SK-N-SH (cell line): Measurements from ENCODE around the gene PPP1CA. TPM values are rescaled to one million over a fixed set of nuclear protein-coding genes. Genes with fewer than 3 reads are reported as not detected.

Experiments used
- CTCF ChIA-PET: fragments of 300-600, 350-600 bp; formaldehyde crosslinking; extraction: SDS; loops from one replicate; lab custom pipeline; 2021; lab: Yijun Ruan, JAX
- POLR2A ChIA-PET: fragments of 350-600 bp; sonication (Branson Sonifier 250); formaldehyde crosslinking; extraction: SDS; loops from one replicate; lab custom pipeline; 2020; ENCODE audit warnings: antibody characterized with exemption, inconsistent platforms; lab: Yijun Ruan, JAX
- DNase-seq: peaks from one replicate; pipeline ENCODE4 v3.0.0; 2012
- H2AFZ ChIP-seq: fragments of 200-600 bp; sonication (generic); 2 replicates; pipeline ENCODE4 v1.8.1; 2016; ENCODE audit warnings: antibody characterized with exemption, mild to moderate bottlenecking, low read depth
- H3F3A ChIP-seq: fragments of 200-600 bp; sonication (generic); replicated peaks from 2 replicates; pipeline ENCODE3; 2016; ENCODE audit warnings: antibody characterized with exemption, mild to moderate bottlenecking; ENCODE audit not compliant: insufficient read depth
- H3K27ac ChIP-seq, 2 experiments: fragments of 200-500 bp in 1 of 2; fragments of 200-600 bp in 1 of 2; sonication (Bioruptor generic) in 1 of 2; sonication (generic), shearing (Covaris generic) in 1 of 2; 2 replicates each; pipeline versions ENCODE4 v1.5.1 to v1.6.1; 2014 to 2016; ENCODE audit warnings: low read depth in 2 of 2, inconsistent platforms in 1 of 2, low read length in 1 of 2, mild to moderate bottlenecking in 1 of 2, mixed read lengths in 1 of 2
- H3K27me3 ChIP-seq: fragments of 200-600 bp; sonication (generic), shearing (Covaris generic); 2 replicates; pipeline ENCODE4 v1.6.1; 2016; ENCODE audit warnings: mixed run types; ENCODE audit not compliant: insufficient read depth
- H3K36me3 ChIP-seq, 2 experiments: fragments of 200-500 bp in 1 of 2; fragments of 200-600 bp in 1 of 2; sonication (Bioruptor generic) in 1 of 2; sonication (generic) in 1 of 2; replicated peaks in 1 of 2; 2 replicates each; pipeline versions ENCODE3 to v1.5.1; 2014 to 2016; ENCODE audit warnings: low read length in 1 of 2, mild to moderate bottlenecking in 1 of 2; ENCODE audit not compliant: insufficient read depth in 2 of 2, control insufficient read depth in 1 of 2
- H3K4me1 ChIP-seq, 2 experiments: fragments of 200-500 bp in 1 of 2; fragments of 200-600 bp in 1 of 2; sonication (Bioruptor generic) in 1 of 2; sonication (generic), shearing (Covaris generic) in 1 of 2; 2 replicates each; pipeline versions ENCODE4 v1.5.1 to v1.6.1; 2014 to 2016; ENCODE audit warnings: low read depth in 1 of 2, low read length in 1 of 2, mixed run types in 1 of 2; ENCODE audit not compliant: insufficient read depth in 2 of 2, control insufficient read depth in 1 of 2
- H3K4me2 ChIP-seq: fragments of 200-600 bp; sonication (generic), shearing (Covaris generic); 2 replicates; pipeline ENCODE4 v1.6.1; 2017; ENCODE audit warnings: mixed run types
- H3K4me3 ChIP-seq, 2 experiments: fragments of 200-500 bp in 1 of 2; fragments of 200-600 bp in 1 of 2; sonication (Bioruptor generic) in 1 of 2; sonication (generic), shearing (Covaris generic) in 1 of 2; 2 replicates each; pipeline versions ENCODE4 v1.5.1 to v1.8.1; 2014 to 2016; ENCODE audit warnings: low read depth in 2 of 2, inconsistent platforms in 1 of 2, low read length in 1 of 2, mild to moderate bottlenecking in 1 of 2, mixed read lengths in 1 of 2, moderate library complexity in 1 of 2
- H3K79me2 ChIP-seq: fragments of 200-600 bp; sonication (generic); 2 replicates; pipeline ENCODE4 v1.8.1; 2017; ENCODE audit warnings: mild to moderate bottlenecking; ENCODE audit not compliant: insufficient read depth
- H3K9ac ChIP-seq: fragments of 200-600 bp; sonication (generic); 2 replicates; pipeline ENCODE4 v1.6.1; 2017; ENCODE audit warnings: mixed run types
- H3K9me2 ChIP-seq: fragments of 200-600 bp; sonication (generic); 2 replicates; pipeline ENCODE4 v1.6.1; 2017; ENCODE audit warnings: mixed run types
- H3K9me3 ChIP-seq: fragments of 200-600 bp; sonication (generic); 2 replicates; pipeline ENCODE4 v1.6.1; 2017; ENCODE audit warnings: mixed run types, mild to moderate bottlenecking, moderate library complexity
- H4K20me1 ChIP-seq: fragments of 200-600 bp; sonication (generic); 2 replicates; pipeline ENCODE4 v1.6.1; 2017; ENCODE audit warnings: mild to moderate bottlenecking, mixed run types; ENCODE audit not compliant: insufficient read depth
- ELF1 ChIP-seq: IDR thresholded peaks from 2 replicates; pipeline ENCODE4 v1.4.0; 2012
- EP300 ChIP-seq, 2 experiments: IDR thresholded peaks; 2 replicates each; pipeline versions ENCODE4 v1.4.0 to v1.6.1; 2012; ENCODE audit warnings: borderline replicate concordance in 1 of 2, low read depth in 1 of 2, low read length in 1 of 2
- FOSL2 ChIP-seq: IDR thresholded peaks from 2 replicates; pipeline ENCODE4 v1.4.0; 2012; ENCODE audit warnings: low read depth, mild to moderate bottlenecking, moderate library complexity, borderline replicate concordance
- GATA2 ChIP-seq: sonication (generic); formaldehyde crosslinking; IDR thresholded peaks from 2 replicates; pipeline ENCODE4 v1.5.0; 2020; ENCODE audit warnings: mild to moderate bottlenecking, missing genetic modification reagents
- MAX ChIP-seq: IDR thresholded peaks from 2 replicates; pipeline ENCODE4 v1.4.0; 2012; ENCODE audit warnings: low read depth
- MEF2A ChIP-seq: IDR thresholded peaks from 2 replicates; pipeline ENCODE4 v1.4.0; 2012; ENCODE audit warnings: low read depth, borderline replicate concordance
- NFIC ChIP-seq: IDR thresholded peaks from 2 replicates; pipeline ENCODE4 v1.4.0; 2012; ENCODE audit warnings: borderline replicate concordance
- NRF1 ChIP-seq: IDR thresholded peaks from 2 replicates; pipeline ENCODE4 v1.6.1; 2012; ENCODE audit warnings: low read depth, mild to moderate bottlenecking, low read length
- RAD21 ChIP-seq: IDR thresholded peaks from 2 replicates; pipeline ENCODE4 v1.6.1; 2012; ENCODE audit warnings: mild to moderate bottlenecking, low read length
- RCOR1 ChIP-seq: fragments of 150-350 bp; IDR thresholded peaks from 2 replicates; pipeline ENCODE4 v1.6.1; 2017; ENCODE audit warnings: antibody characterized with exemption, low read length
- RFX5 ChIP-seq: IDR thresholded peaks from 2 replicates; pipeline ENCODE4 v1.6.1; 2012; ENCODE audit warnings: mild to moderate bottlenecking, improper control_type of control experiment, low read length
- SIN3A ChIP-seq: IDR thresholded peaks from 2 replicates; pipeline ENCODE4 v1.6.1; 2012; ENCODE audit warnings: low read depth, mild to moderate bottlenecking, low read length, moderate library complexity, borderline replicate concordance
- TAF1 ChIP-seq: IDR thresholded peaks from 2 replicates; pipeline ENCODE4 v1.6.1; 2012; ENCODE audit warnings: low read depth, mild to moderate bottlenecking, low read length, moderate library complexity, borderline replicate concordance
- TEAD4 ChIP-seq: IDR thresholded peaks from 2 replicates; pipeline ENCODE4 v1.4.0; 2012; ENCODE audit warnings: mild to moderate bottlenecking, borderline replicate concordance; ENCODE audit not compliant: insufficient read depth
- USF1 ChIP-seq: IDR thresholded peaks from 2 replicates; pipeline ENCODE4 v1.4.0; 2012; ENCODE audit warnings: low read depth, borderline replicate concordance
- YY1 ChIP-seq: IDR thresholded peaks from 2 replicates; pipeline ENCODE4 v1.4.0; 2012; ENCODE audit warnings: low read depth, mild to moderate bottlenecking
- ZBTB33 ChIP-seq: IDR thresholded peaks from 2 replicates; pipeline ENCODE4 v1.4.0; 2012; ENCODE audit warnings: low read depth, borderline replicate concordance
- WGBS: methylation state at CpG from one replicate; pipeline ENCODE4 v1.1.6; 2017; ENCODE audit warnings: low lambda C conversion rate; 5-methylcytosine and 5-hydroxymethylcytosine counted together
- polyA plus RNA-seq, 3 experiments: library from polyadenylated mRNA; depleted of rRNA; stranded (reverse); fragments of >200 nt; gene quantifications; 2 replicates each; pipeline ENCODE4 v1.2.3, GENCODE V29; 2012

The PPP1CA gene
- polyA plus RNA-seq, 1 of the 3 experiments (the other 2 are of a cell fraction) = 261 TPM

- TF ChIP-seq ZBTB33 = no peak
These were observed 4.8 kb upstream of the PPP1CA start (continued) for GRCh38 chr11:67406420-67406968.

GRCh38 chr11:67405688-67406339 lies 4.2 kb upstream of the PPP1CA start:
- H3K4me2 ChIP-seq = no peak overlapping the region
- no peaks in the 10 kb centered on the region for H4K20me1 ChIP-seq
- WGBS = 33% methylated on average over 2 of the region's 9 CpGs
- no peak for TF ChIP-seq RAD21
- TF ChIP-seq TEAD4 = no peak
- TF ChIP-seq GATA2 (CRISPR knock-in tag) = no peak
- no peak for TF ChIP-seq SIN3A
- no peak for TF ChIP-seq RCOR1
- no peak for TF ChIP-seq EP300 (IDR thresholded peaks at IDR 0.05; ENCODE audit: borderline replicate concordance in 1 of 2, low read depth in 1 of 2, low read length in 1 of 2)
- no peak for TF ChIP-seq NFIC
- TF ChIP-seq NRF1 = no peak
- TF ChIP-seq RFX5 = no peak
- TF ChIP-seq MEF2A = no peak
- TF ChIP-seq USF1 = no peak
- TF ChIP-seq ELF1 = no peak
- no peak for TF ChIP-seq YY1
- TF ChIP-seq MAX = no peak
- TF ChIP-seq TAF1 = no peak
- no peak for TF ChIP-seq FOSL2
- H3K9ac ChIP-seq = no peak overlapping the region
- no peak overlapping the region for H2AFZ ChIP-seq
- ChIA-PET POLR2A (no interaction called here), CTCF (interaction anchor here (1.3 kb wide), 1 partner anchor 14 kb away, joined by 4 read pairs; no protein-coding TSS in a partner anchor)
- peaks cover 4 to 5% of the 10 kb centered on the region in 2 experiments; a peak in 2 of 4 replicates for H3K4me1 ChIP-seq
- H3F3A ChIP-seq = no peaks in the 10 kb centered on the region
- no peaks in the 10 kb centered on the region for H3K36me3 ChIP-seq
- no peak for DNase-seq
- peaks cover 6% of the 10 kb centered on the region for H3K79me2 ChIP-seq
- H3K9me2 ChIP-seq = no peaks in the 10 kb centered on the region
- H3K9me3 ChIP-seq = no peaks in the 10 kb centered on the region
- no peak overlapping the region for H3K4me3 ChIP-seq
- no peaks in the 10 kb centered on the region for H3K27me3 ChIP-seq
- H3K27ac ChIP-seq = no peak overlapping the region
